HG03520 (cell line): ENCODE measurements around the gene STARD4.

Experiments
- ATAC-seq: cut with Tn5 transposase; IDR thresholded peaks from one replicate; pipeline ENCODE4 v1.9.1; 2021; ENCODE audit warnings: mild to moderate bottlenecking, moderate library complexity; ENCODE audit not compliant: unreplicated experiment

STARD4 gene

DNA sequence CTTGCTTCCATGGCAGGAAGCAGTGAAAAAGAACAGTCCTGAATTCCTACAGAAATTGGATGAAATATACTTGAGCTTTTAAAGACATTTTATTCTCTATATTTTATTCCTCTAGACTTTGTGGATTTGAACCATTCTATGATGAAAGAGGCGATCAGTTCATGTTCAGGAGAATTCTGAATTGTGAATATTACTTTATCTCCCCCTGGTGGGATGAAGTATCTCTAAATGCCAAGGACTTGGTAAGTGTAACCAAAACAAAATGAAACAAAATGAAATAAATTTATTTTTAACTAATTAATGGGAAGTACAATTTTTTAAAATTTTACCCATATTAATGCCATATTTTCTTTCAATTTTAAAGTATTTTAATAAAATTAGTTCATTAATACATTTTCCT is 34.1 kb downstream of the STARD4 start:
- ATAC-seq: no peak

DNA sequence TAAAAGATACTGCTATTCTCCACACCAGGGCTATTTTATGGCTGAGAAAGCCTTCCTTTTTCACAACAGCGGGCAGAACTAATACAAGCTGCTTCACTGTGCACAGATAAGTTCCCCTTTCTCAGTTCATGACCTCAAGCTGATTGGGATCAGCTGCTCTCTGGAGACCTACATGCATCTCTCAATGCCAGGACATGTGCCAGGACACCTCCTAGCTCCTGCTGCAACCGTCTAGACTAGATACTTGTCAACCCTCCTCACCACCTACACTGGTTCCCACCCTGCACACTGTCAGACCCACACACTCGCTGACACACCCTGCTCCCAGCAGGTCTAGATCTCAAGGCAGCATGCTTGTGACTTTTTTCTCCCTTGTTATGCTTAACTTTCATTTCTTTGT is 39.8 kb downstream of the STARD4 start:
- ATAC-seq: no peak

DNA sequence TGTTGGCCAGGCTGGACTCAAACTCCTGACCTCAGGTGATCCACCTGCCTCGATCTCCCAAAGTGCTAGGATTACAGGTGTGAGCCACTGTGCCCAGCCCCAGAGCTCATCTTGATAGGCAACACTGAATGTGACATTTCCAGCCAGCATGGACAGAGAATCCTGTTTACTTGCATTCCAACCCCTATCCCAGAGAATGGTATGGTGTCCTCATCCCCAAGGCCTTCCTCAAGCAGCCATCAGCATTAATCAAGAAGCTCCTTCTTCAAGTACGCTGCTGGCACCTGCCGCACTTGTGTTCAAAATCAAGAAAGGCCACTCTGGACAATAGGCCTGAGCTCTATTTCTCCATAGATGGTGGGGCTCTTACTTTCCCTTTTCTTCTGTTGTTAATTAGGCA is 40.2 kb downstream of the STARD4 start:
- no peak for ATAC-seq

DNA sequence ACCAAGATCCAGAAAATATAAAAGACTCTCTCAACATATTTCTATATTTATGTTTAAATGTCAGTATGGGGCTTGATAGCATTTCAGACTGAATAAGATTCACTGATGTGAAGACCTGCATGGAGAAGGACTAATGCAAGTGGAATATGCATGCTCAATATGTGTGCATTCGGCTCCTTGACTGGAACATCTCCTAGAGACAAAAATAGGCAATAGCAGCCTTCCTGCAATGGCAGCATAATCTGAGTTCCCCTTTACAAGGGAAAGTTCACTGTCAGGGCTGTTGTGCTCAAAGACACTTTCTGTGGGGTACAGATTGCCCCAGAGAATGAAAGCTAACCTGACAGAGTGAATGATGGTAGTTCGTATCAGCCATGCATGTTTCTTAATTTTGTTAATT is 42.4 kb downstream of the STARD4 start:
- no peak for ATAC-seq

DNA sequence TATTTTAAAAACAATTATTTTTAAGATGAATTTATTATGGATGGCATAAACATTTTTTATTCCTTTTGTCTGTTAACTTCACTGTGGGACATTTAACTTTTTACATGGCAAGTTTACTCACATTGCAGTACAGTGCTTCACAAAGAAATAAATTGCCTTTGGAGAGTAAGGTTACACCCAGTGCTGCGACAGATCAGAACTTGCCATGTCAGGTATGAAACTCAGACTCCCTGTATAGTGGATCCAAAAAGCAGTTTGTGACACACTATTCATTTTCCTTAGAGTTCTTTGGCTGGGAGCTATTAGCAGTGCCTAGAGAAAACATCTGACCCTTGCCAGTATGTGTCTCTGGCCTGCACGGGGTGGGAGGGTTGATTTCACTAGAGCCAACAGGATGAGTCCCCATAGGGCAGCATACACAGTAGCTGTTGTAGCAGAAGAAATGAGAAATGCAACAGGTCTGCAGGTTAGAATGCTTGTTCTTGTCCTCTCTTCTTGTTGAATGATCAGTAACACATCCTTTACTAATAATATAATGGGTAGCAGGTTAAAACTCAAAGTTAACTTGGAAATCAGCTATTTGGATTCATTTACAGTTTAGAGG is 42.9 kb downstream of the STARD4 start:
- no peak for ATAC-seq

DNA sequence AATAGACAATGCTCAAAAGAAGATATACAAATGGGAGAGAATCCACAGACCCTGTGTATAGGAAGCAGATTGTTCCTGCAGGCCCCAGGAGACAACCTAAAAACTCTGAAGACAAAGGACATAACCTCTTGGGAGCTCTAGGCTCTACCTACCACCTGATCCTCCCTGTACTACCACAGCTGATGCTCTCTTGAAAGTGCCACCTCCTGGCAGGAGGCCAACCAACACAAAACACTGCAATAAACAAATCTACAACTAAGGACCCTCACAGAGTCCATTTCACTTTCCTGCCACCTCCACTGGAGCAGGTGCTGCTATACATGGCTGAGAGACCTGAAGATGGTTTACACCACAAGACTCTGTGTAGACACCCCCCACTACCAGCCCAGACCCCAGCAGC is 49.0 kb downstream of the STARD4 start:
- no peak for ATAC-seq

DNA sequence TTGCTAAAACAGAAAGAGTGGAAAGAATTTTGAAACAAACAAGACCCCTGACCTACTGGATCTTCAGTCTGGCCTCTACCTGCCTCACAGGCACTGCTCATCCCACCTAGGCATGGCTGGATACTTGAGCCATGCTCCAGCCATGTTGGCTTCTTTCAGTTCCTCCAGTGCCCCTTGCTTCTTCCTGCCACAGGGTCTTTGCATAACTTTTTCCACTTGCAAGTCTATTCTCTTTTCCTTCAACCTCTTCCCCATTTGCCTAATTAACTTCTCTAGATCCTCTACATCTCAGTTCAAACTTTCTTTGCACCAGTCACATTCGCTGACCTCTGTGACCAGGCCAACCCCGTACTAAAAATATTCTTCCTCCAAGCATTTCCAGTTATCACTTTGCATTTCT is 50.4 kb downstream of the STARD4 start:
- ATAC-seq: no peak

DNA sequence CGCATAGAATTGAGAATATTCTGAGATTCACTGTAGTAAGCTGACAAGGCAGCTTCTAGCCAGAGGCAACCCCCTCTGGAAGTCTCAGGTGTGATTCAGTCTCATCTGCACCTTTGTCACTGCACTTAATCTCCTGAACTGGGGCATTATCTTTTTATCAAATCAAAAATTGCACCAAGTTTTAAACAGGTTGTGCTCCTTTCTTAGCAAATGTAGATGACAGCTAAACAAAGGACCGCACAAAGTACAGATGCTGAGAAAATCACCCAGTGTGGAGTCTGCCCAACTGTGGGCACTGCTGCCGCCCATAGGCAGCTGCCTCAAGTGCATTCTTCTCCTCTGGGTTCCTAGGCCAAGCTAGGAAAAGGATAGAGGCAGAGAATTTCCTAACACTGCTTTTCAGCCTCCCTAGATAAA is 51.1 kb downstream of the STARD4 start:
- ATAC-seq: no peak

DNA sequence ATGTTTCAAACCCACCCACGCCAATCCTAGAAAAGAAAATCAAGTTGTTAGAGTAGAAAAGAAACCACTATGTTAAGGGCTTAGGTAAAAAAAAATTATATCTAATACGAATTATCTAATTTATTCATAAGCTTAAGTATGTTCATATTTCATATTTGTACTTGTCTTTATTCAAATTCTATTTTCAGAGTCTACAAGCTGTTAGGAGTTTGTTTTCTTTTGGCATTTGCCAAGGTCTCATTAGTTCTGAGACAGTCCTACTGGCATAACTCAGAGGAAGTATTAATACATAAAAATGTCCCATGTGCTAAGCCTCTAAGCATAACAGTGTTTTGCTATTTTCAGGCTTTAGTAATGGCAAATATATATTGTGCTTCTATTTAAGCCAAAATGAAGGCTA is 57.6 kb downstream of the STARD4 start:
- no peak for ATAC-seq

DNA sequence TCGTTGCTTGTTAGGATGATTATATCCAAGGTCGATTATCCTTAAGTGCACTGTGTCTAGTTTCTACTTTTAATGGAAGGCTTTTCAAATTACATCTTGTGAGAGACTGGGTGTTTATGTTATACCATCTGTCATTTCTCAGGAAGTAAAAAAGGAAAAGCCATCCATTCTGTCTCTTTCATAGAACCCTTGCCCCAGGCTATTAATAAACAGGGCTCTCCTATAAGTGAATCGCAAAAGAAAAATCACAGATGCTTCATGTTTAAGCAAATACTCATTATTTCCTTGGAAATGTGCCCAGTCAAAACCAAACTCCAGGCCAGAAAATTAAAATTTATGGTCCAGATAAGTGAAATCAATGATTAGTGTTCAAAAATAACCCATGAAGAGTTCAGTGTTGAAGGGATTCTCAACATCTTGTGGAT is 58.1 kb downstream of the STARD4 start:
- ATAC-seq: no peak

DNA sequence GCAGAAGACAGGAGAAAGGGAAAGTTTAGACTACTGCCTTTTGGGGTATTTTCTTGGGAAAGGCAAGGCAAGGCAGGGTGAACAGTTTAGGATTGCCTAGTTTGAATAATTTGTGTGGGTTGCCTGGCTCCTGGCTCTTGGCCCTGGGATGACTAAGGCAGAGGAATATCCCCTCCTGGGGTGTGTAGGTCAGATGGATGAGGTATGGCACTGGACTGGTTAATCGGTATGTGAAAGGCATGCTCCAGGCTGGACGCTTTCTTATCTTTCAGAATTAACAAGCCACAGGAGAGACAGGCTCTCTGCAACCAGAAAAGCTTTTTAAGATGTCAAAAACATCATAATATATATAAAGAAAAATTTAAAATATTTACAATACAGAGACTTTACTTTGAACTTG is 58.6 kb downstream of the STARD4 start:
- ATAC-seq: no peak

DNA sequence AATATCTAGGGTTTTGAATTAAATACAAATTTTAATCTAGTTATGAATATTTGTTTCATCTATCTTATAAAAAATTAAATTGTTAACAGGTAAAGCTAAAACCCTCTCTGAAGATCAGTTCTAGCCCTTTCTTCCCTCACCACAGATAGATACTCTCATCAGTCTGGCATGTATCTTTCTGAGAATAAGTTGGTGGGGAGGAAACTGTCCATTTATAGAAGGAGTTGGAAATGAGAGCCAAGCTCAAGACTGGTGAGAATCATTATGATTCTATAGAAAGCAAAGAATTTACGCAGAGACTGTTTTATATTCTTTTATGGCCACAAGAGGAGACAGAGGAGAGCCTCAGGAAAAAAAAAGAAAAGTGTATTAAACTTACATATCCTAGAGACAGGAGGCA is 59.0 kb downstream of the STARD4 start:
- no peak for ATAC-seq

DNA sequence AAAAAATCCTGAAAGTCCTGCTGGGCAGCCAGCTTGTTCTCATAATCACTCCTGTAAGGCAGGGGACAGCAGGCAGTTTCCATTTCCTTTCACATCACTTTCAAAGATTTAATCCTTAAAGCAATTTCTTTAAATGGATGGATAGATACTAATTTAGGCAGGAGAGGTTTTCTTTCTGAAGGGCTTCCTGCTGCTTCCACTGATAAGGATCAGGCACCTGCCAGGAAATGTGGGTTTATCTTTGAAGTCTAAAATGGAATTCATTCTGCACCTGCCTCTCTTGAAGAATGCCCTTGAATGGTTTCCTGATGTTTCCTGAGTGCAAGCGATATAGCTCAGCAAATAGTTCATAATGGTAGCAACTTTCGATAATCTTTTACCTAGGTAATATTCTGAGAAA is 64.5 kb downstream of the STARD4 start:
- no peak for ATAC-seq

DNA sequence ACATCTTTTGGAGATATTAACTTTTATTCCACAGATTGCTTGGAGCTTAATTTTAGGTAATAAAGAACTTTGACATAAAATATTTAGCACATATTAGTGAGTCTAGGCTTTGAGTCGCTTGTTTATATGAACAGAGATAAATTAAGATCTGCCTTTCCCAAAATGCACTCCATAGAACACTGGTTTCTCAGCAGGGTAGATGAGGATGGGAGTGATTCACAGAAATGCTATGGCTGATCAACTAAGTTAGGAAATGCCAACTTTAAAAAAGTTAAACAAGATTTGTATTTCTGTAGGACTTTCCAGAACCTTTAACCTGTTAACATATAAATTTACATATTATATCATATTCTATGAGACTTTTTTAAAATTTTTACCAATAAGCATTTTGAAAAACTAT is 65.2 kb downstream of the STARD4 start:
- ATAC-seq: no peak
